GM19463 (cell line): ENCODE measurements around the gene SH3TC1.
A peak's percentile ranks its signal among the peaks of the same experiment; 100 is the strongest.

Experiments
- ATAC-seq: cut with Tn5 transposase; IDR thresholded peaks from one replicate; pipeline ENCODE4 v1.9.1; 2021; ENCODE audit warnings: mild to moderate bottlenecking, moderate library complexity; ENCODE audit not compliant: unreplicated experiment

Gene SH3TC1

DNA sequence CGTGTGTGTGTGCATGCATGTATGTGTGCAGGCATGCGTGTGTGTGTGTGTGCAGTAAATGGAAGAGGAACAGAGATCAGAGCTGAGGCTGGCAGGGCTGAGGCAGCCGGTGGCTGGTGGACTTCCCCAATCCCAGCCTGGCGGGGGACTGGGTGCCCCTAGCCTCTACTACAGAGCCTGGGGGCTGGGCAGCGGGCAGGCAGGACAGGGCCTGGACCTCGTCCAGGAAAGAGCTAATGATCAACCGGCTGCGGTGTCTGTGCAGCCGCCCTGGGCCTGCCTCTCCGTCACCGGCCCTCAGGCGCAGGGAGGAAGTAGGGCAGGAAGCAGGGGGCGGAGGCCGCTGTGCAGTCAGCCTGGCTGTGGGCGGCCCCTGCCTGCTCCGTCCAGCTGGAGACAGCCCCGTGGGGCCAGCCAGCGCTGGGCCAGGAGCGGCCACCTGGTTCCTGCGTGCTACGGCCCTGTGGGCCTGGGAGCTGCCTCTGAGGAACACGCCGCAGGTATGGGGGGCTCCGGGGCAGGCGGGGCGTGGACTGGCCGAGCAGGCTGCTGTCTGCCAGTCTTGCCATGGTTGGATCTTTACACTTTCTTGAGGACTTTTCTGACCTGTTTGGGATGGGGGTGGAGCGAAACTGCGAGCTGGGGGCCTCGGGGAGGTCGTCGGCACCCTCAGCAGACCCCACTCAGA lies at the start of gene SH3TC1:
Gene SH3TC1 (plus strand): TSS at position 385 of the 688 bp plus-strand sequence. CDS start 5,905 bp downstream, outside the sequence.
- peak; percentile 76 for ATAC-seq

DNA sequence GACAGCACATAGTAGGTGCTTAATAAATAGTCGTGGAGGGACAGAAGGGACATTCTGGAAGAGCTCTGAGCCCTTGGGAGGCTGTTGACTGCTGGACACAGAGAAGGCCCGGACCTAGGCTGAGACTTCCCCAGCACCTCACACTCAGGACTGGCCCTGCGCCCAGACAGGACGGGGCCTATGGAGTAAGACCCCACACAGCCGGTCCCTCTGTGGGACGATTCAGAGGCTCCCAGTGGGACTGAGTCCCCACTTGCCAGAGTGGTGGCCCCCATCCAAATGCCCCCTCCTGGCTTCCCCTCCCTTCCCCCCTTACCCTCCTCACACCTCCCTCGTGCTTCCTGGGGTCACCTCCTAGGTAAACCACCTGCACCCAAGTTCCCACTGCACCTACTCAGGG lies 49.4 kb upstream of the SH3TC1 start:
- no peak for ATAC-seq

DNA sequence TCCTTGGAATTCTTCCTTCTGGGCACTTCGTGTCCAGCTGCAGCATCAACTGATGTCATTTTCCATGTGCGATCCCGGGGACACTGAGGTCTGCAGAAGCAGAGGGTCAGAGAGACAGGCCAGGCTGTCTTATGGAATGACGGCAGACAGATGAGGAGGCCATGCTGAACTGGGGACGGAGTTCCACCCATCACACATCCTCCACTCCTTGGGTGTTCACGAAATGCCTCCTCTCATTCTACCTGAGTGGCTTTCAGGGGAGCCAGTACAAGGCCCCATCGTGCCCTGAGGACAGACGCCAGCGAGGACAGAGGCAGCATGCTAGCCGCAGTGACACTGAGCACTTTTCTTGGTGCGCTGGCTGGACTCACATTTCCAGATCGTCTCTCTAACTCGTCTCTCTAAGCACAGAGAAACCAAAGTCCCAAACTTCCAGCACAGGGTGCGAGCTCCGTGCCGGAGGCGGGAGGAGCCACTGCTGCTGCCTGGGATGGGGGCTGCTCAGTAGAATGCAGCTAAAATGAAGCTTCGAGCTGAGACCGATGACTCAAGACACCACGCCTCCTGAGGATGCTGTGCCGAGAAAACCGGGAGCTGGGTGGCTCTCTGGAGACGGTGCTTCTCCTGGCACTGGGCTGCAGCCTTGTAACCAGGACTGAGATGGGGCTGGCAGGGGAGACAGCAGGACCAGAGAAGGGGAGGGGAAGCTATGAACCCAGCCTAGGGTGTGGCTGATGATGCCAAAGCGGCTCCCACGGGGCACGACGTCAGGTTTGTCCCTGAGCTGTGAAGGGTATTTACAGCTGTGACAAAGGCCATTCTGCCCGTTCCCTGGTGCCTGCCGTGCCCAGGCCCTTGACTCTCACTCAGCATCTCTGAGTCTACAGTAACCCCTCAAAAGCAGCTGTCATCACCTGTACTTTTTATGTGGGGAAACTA lies 48.7 kb upstream of the SH3TC1 start:
- no peak for ATAC-seq

DNA sequence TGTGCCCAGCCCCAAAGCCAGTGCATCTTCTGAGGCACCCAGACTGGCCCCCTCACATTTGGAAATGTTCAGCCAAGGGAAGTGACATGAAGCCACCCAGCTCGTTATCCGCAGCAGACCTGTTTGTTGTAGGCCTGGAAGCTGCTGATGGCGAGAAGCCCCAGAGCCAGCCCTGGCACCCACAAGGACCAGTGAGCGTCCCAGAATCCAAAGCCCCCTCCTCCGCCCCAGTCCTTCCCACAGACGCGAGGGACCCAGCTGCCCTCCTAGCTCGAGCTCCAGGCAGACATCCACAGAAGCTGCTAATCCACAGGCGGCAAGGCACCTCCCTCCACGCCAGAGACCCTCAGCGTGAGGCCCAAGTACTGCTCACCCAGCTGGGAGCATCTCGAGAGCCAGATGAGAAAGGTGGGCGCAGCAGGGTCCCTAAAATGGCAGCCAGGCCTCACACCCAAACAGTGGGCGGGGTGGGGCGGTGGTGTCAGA lies 47.9 kb upstream of the SH3TC1 start:
- no peak for ATAC-seq

DNA sequence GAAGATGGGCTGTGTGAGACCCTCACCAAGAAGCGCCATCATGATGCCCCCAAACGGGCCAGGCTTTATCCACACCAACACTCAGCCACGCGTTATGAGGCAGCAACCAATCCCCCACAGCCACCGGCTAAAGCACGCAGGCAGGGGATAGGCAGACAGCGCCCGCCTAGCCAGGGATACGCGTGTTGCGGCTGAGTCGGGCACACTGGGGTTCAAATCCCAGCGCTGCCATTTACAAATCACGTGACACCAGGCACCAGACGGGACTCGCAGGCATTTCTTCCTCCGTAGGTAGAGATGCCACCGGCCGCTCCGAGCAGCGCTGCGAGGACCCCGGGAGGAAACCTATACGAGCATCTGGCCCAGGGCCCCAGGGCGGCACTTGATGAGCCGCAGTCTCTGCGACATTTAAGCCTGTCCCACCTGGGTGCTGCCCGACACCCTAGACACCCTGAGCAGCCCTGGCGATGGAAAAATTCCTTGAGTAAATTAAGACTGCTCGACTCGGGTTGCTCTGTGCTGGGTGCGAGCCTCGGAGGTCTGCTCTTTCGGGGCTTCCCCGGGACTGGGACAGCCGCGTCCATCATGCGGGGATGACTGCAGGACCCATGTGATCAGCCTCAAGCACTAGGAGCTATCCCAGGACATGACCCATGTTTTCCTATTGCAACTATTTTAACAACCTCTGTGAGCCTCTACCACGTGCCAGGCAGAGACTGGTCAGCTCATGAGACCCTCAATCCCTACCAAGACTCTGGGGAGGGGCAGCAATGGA lies 46.8 kb upstream of the SH3TC1 start:
- ATAC-seq, result no peak

DNA sequence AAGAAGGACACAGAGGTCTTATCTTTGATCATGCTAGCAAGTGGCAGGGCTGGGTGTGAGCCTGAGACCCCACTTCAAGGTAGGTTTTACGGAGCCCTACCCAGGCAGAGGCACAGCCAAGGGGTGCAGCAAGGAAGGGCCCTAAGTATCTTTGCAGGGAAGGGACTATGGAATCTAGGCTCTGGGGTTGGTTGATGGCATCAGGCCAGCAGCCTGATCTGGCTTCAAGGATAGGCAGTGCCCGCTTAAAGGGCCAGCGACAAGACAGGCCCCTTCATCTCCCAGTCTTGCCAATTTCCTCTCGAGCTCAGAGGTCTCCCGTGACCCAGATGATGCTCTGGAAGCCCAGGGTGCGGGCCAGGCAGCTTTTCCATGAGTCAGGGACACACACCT lies 46.2 kb upstream of the SH3TC1 start:
- no peak for ATAC-seq

DNA sequence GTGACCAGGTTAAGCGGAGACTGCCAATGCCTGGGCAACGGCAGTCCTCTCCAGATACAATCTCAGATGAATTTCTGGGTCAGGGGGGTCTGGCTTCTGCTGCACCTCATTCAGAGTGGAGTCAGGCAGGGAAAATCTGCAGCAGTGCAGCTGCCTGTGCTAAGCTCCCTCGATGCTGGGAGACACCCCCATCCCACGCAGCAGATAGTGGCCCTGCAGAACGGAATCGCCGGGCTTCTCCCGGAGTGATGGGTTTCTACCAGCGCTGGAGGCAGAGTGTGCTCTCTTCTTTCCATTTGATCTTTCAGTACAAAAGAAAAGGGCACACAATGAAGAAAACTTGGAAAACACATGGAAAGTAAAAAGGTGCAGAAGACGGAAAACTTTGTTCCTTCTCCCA lies 45.6 kb upstream of the SH3TC1 start:
- no peak for ATAC-seq

DNA sequence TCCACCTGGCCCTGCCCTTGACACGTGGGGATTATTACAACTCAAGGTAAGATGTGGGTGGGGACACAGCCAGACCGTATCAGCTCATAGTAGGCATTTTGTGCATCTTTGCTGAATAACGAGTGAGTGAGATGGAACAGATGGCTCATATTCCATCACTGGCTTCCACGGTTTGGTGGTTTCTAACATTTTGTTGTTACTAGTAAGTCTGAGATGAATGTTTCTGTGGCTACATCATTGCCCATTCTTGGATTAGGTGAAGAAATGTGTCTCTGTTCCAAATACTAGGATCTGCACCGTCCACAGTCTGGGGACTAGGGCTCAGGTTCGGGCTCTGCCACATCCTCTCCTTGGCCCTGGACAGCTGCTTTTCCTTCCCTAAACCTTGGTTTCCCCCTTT lies 44.0 kb upstream of the SH3TC1 start:
- ATAC-seq, result no peak

DNA sequence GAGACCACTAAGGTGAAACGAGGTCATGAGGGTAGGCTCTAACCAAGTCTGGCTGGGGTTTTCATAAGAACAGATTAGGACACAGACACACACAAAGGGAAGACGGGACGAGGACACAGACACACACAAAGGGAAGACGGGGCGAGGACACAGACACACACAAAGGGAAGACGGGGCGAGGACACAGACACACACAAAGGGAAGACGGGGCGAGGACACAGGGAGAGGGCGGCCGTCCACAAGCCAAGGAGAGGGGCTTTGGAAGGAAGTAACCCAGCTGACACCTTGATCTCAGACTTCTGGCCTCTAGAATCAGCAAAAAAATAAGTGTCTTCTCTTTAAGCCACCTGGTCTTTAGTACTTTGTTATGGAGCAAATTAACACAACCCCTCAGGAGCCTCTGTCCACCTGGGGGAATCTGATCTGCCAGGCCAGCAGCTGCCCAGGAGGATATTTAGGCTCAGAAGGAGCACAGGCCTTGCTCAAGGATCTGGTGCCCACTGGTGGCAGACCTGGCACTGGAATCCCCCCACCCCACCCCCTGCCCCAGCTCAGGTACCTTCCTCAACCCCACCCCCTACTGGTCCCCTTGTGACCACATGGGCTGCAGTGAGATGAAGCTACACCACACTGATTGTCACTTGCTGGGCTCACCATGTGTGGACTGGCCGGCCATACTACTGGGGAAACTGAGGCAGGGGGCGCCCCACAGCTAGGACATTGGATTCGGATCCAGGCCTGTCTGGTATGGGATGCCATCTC lies 43.2 kb upstream of the SH3TC1 start:
- ATAC-seq, result no peak

DNA sequence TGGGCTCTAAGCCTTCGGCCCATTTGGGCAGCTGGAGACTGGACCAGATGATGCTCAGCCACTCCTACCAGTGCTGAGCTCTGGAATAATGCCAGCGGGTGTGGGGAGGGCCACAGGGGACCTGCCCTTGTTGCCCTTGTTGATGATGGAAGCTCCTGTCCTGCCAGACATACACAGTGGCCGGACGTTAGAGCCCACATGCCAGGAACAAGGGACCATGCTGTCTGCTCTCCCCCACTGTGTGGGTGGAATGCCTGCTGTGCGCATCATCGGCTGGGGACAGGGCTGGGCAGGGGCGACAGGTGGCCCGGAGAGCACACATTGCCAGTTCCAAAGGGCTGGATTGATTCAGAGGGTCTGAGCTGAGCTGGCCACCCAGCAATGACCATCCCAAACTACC lies 42.5 kb upstream of the SH3TC1 start:
- no peak for ATAC-seq

DNA sequence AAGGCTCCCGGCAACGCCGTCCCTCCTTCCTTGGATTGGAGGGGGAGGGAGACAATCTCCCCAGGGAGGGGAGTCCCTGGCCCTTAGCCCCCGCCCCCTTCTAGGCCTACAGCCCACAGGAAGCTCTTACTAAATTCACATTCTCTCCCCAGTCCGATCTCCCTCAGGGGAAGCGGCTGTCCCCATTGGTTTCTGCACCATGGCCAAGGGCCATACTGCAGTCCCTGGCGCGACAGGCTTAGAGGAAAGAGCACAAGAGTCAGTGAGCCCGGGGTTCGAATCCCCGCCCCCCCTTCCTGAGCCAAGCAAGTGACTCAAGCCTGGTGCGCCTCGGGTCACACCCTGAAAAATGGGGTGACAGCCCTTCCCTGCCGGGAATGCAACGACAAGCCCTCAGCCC lies 41.6 kb upstream of the SH3TC1 start:
- ATAC-seq, result no peak

DNA sequence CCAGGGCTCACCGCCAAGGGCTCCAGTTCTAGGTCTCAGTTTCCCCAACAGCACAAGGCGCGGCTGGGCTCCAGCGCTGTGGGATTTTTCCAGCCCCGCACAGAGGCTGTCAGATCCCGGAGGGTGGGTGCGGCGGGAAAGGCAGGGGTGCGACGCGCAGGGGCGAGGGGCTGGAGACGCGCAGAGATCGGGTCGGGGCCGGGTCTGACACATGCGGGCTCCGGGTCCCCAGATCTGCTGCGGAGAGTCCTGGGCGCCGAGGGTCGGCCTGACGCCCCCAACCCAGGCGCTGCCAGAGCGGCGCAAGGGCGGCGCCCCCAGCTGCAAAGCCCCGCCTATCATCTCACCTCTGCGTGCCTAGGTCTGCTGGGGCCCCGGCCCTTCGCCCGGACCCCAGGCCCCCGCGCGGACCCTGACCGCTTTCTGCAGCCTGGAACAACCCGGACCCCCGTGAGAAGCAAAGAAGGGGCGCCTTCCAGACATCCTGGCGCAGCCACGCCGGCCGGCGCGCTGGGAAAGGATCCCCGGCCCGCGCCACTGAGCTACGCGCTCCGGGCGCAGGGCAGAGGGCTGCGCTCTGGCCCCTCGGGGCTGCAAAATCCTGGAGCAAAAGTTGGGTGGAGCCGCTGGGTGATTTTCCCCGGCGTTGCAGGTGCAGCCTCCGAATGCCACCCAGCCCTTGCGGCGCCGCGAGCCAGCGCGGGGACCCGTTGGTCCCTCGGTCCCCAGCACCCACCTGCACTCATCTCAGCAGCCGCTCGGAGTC lies 41.0 kb upstream of the SH3TC1 start:
- no peak for ATAC-seq

DNA sequence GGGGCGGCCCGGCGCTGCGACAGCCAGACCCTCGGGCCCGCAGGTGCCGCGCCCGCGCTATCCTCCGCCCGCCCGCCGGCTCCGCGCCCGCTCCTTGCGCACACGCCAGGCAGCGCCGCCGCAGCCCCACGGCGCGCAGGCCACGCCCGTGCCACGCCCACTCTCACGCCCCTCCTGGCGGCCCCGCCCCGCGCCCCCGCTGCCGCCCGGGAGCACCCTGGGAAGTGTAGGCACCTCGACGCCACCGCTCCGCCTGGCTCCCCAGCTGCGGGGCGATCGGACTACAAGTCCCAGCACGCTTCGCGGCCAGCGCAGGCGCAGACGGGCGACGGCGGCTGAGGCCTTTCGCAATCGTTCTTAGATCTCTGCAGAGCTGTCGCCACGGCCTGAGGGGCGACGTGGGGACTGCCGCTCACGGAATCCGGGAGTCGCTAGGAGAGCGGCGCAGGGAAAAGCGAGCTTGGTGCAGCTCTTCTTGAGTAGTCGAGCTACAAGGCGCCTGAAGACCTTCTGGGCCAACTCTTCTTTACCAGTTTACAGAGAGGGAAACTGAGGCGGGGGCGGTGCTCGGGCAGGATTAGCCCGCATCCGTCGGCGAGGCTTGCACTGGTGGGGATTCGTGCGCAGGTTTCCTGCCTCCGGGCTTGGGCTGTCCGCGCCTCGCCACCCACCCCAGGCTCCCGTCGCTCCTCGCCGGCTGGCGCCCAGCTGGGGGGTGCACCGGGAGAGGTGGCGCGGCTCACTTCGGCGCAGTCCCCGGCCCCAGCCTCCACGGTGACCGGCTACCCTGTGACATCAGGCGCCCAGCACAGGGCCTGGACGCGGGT lies 40.2 kb upstream of the SH3TC1 start, which contains the start of gene ABLIM2:
Gene ABLIM2 (minus strand): TSS at position 104 of the 827 bp plus-strand sequence. CDS start 124 bp downstream, outside the sequence.
- peak; percentile 89 for ATAC-seq

DNA sequence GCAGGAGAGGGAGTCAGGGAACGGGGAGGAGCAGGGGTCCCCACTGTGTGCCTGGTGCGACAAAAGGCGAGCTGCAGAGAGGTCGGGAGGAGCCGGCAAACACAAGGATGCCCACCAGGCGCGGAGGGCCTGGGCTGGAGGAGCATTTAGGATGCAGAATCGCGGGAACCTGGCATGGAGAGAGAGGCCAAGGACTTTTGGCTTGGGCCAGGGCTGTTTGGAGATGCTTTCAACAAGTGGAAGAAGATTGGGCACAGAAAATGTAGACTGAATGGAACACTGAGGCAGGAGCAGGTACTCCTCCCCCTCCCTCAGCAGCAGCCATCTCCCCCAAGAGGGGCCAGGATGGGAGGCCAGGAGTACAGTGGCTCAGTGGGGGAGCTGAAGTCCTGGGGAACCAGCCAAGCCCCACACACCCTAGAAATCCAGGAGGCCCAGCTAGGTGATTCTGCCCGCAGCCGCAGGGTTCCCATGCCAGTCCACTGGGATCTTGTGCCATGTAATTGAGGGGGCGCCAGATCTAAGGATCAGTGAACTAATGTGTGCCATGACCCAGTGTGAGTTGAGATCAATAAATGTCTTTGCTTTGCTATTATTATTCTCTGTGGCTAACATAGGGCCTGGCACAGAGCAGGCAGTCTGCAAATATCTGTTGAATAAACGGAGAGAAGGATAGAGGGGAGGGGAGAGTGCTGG lies 39.4 kb upstream of the SH3TC1 start:
- no peak for ATAC-seq

DNA sequence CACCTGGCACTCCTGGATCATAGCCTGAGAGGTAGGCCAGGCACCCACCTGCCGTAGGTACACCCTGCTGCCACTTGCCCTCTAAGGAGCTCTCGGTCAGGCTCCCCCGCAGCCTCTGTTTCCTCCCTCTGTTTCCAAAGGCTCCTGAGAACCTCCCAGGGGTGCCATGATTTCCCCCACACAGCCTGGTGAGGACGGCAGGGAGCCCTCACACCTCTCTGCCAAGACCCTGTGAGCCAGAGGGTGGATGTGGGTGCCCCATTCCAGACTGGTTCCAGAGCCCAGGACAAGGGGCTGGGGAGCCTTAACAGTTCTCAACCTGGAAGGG lies 38.9 kb upstream of the SH3TC1 start:
- ATAC-seq, result no peak

DNA sequence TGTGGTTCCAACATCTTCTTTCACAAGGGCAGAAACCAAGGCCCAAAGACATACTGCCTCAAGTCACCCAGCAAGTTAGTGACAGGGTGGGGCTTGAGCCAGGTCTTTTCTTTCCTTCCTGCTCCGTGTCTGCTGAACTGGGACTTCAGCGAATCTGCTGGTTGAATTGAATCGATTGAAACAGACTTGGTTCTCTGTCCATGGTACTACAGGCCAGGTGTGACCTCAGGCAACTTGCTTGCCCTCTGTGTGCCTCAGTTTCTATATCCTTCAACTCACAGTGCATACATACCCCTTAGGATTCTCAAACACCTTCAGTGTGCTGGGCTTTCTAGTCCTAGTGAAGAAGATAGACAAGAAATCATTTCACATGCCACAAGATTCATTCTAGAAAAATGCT lies 38.5 kb upstream of the SH3TC1 start:
- ATAC-seq, result no peak

DNA sequence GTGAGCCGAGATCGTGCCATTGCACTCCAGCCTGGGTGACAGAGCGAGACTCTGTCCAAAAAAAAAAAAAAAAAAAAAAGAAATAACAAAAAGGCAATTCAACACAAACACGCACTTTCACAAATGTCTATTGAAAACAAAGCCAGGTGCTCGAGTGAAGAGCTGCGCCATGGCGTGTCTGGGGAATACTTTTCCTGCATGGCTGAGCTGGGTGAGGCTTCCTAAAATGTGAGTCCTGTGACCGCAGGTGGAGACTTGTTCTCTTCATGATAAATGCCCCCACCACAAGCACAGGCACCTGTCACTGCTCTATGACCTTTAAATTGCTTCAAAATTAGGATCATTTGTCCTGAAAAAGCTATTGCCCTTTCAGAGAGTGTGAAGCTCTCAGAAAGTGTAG lies 36.5 kb upstream of the SH3TC1 start:
- peak; percentile 17 for ATAC-seq

DNA sequence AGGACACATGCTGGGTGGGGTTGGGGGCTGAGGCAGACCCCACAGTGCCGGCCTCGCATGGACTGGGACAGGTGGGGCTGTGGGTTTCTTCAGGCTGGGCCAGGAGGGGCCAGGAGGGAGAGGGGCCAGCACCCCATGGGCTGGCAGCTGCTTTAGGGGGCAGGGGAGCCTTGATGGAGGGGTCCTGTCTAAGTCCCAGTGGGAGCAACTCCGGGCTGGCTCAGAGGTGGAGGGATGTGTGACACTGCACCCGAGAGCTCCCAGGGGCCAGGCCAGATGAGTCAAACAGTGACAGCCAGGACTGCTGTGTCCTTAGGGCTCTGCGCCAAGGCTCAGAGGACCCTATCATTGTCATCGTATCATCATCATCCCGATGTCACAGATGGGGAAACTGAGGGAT lies 36.1 kb upstream of the SH3TC1 start:
- ATAC-seq, result no peak
